Tibial nerve (tissue), 3 donors: Measurements from ENCODE around the gene LYRM9.

ENCODE experiments used
- POLR2A ChIP-seq, 2 donors: fragments of 450-650 bp; IDR thresholded peaks; one replicate each; pipeline ENCODE4 v1.6.1; 2017; ENCODE audit warnings: antibody characterized with exemption in 2 of 2, mild to moderate bottlenecking in 2 of 2, moderate library complexity in 2 of 2
- TF ChIP-seq, protein P1 (sequence below), 5 experiments: fragments of 200-600 bp in 3 of 5; fragments of 450-650 bp in 2 of 5; sonication (generic) in 3 of 5; IDR thresholded peaks; one replicate each; pipeline ENCODE4 v1.5.1; 2016 to 2019; ENCODE audit warnings: antibody characterized with exemption in 5 of 5, mild to moderate bottlenecking in 3 of 5, moderate library complexity in 2 of 5

DNA sequence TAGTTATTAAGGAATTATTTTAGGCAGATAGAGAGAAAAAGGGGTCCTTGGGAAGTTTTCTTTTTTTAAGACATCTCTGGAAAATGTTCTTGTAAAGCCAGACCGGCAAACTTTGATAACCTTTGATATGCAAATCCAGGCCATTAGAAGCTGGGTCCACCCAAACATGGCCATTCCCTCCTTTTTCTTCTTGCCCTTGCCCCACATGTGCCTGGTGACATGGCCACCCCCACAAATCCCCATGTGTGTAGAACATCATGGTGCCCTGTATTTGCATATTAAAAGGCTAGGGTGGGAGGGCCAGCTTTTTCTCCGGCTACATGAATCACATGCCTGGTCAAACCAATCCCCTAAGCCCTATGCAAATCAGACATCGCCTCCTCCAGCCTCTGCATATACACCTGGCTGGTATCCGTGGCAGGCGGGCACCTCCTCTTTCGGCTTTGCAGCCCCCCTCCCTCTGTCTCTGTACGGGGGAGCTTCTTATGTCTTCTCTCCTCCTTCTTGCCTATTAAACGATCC, 43.9 kb upstream of the LYRM9 start:
- TF ChIP-seq, protein P1, sequence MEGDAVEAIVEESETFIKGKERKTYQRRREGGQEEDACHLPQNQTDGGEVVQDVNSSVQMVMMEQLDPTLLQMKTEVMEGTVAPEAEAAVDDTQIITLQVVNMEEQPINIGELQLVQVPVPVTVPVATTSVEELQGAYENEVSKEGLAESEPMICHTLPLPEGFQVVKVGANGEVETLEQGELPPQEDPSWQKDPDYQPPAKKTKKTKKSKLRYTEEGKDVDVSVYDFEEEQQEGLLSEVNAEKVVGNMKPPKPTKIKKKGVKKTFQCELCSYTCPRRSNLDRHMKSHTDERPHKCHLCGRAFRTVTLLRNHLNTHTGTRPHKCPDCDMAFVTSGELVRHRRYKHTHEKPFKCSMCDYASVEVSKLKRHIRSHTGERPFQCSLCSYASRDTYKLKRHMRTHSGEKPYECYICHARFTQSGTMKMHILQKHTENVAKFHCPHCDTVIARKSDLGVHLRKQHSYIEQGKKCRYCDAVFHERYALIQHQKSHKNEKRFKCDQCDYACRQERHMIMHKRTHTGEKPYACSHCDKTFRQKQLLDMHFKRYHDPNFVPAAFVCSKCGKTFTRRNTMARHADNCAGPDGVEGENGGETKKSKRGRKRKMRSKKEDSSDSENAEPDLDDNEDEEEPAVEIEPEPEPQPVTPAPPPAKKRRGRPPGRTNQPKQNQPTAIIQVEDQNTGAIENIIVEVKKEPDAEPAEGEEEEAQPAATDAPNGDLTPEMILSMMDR (IDR thresholded peaks at IDR 0.05), result no peak
- TF ChIP-seq POLR2A (IDR thresholded peaks at IDR 0.05), result no peak
